Naive B cell (primary cell): ENCODE results near the gene CFAP74. TPM values are rescaled to one million over a fixed set of nuclear protein-coding genes. Genes with fewer than 3 reads are reported as not detected.

ENCODE experiments used
- ATAC-seq, 2 donors: fragments of 150-1000 bp; cut with Tn5 transposase; 2 replicates each; pipeline ENCODE4 v1.10.0; 2021; ENCODE audit warnings: low read depth in 2 of 2, mild to moderate bottlenecking in 2 of 2, moderate library complexity in 2 of 2
- DNase-seq: peaks from one replicate; pipeline ENCODE4 v3.0.0; 2022
- H3K27ac Mint-ChIP-seq, 6 donors: one replicate each; pipeline ENCODE4 v1.8.0; 2020 to 2022; ENCODE audit warnings: mild to moderate bottlenecking in 6 of 6, mixed read lengths in 6 of 6, moderate library complexity in 5 of 6, inconsistent platforms in 2 of 6
- H3K27me3 Mint-ChIP-seq, 3 donors: one replicate each; pipeline ENCODE4 v1.8.0; 2021 to 2022; ENCODE audit warnings: mixed read lengths in 3 of 3, mild to moderate bottlenecking in 1 of 3
- H3K36me3 Mint-ChIP-seq, 2 donors: one replicate each; pipeline ENCODE4 v1.8.0; 2020 to 2022; ENCODE audit warnings: mixed read lengths in 2 of 2, inconsistent platforms in 1 of 2, mild to moderate bottlenecking in 1 of 2
- H3K4me1 Mint-ChIP-seq, 3 donors: one replicate each; pipeline ENCODE4 v1.8.0; 2020 to 2022; ENCODE audit warnings: mixed read lengths in 3 of 3, inconsistent platforms in 1 of 3, mild to moderate bottlenecking in 1 of 3, moderate library complexity in 1 of 3
- H3K4me3 Mint-ChIP-seq, 8 donors: one replicate each; pipeline ENCODE4 v1.8.0; 2020 to 2022; ENCODE audit warnings: mild to moderate bottlenecking in 8 of 8, mixed read lengths in 8 of 8, moderate library complexity in 8 of 8, inconsistent platforms in 2 of 8
- H3K9me3 Mint-ChIP-seq, 7 donors: one replicate each; pipeline ENCODE4 v1.8.0; 2020 to 2022; ENCODE audit warnings: mixed read lengths in 7 of 7, mild to moderate bottlenecking in 5 of 7, inconsistent platforms in 2 of 7, moderate library complexity in 1 of 7
- polyA plus RNA-seq, 6 donors: library from polyadenylated mRNA; unstranded; fragments of 300-500 nt; fragmentation: Illumina TruSeq; gene quantifications; one replicate each; pipeline ENCODE4 v1.2.3, GENCODE V29; 2021; ENCODE audit warnings: low read depth in 6 of 6

CFAP74 gene
- polyA plus RNA-seq, 6 donors from 2014 or later, result not detected

- H3K4me3 Mint-ChIP-seq, result peak overlapping the region in 1 of 8 donors; percentile 59
- peaks cover 4 to 18% (median 6%) of the 10 kb centered on the region in 3 donors for H3K4me1 Mint-ChIP-seq
- peaks cover 0 to 3% (median 0%) of the 10 kb centered on the region in 7 donors for H3K9me3 Mint-ChIP-seq
- H3K36me3 Mint-ChIP-seq, result peaks cover 0 to 7% of the 10 kb centered on the region in 2 donors
- DNase-seq (no peak), ATAC-seq (no peak)
- peak overlapping the region in 1 of 6 donors; percentile 47 for H3K27ac Mint-ChIP-seq
- H3K27me3 Mint-ChIP-seq, result peaks cover 23 to 67% (median 55%) of the 10 kb centered on the region in 3 donors
Measured at GRCh38 chr1:2022063-2022770, 18.6 kb upstream of the CFAP74 start.

GRCh38 chr1:2021550-2021949 is 18.0 kb upstream of the CFAP74 start:
- ATAC-seq, result no peak
- no peak overlapping the region for H3K4me3 Mint-ChIP-seq
- peaks cover 4 to 14% (median 6%) of the 10 kb centered on the region in 3 donors for H3K4me1 Mint-ChIP-seq
- no peak overlapping the region for H3K27ac Mint-ChIP-seq
- H3K36me3 Mint-ChIP-seq, result peaks cover 0 to 7% of the 10 kb centered on the region in 2 donors
- peaks cover 30 to 73% (median 62%) of the 10 kb centered on the region in 3 donors for H3K27me3 Mint-ChIP-seq
- peaks cover 0 to 3% (median 0%) of the 10 kb centered on the region in 7 donors for H3K9me3 Mint-ChIP-seq
- no peak for DNase-seq

GRCh38 chr1:2020310-2020655 is 16.7 kb upstream of the CFAP74 start:
- H3K27me3 Mint-ChIP-seq, result peaks cover 40 to 86% (median 74%) of the 10 kb centered on the region in 3 donors
- no peak overlapping the region for H3K27ac Mint-ChIP-seq
- H3K4me3 Mint-ChIP-seq, result peak overlapping the region in 3 of 8 donors; percentile 23 to 80 (median 32)
- H3K4me1 Mint-ChIP-seq, result peaks cover 4 to 12% (median 6%) of the 10 kb centered on the region in 3 donors
- ATAC-seq (no peak), DNase-seq (no peak)
- H3K9me3 Mint-ChIP-seq, result peaks cover 0 to 3% (median 0%) of the 10 kb centered on the region in 7 donors
- H3K36me3 Mint-ChIP-seq, result peaks cover 0 to 7% of the 10 kb centered on the region in 2 donors

GRCh38 chr1:2019571-2020309 is 16.2 kb upstream of the CFAP74 start:
- H3K36me3 Mint-ChIP-seq, result peaks cover 0 to 7% of the 10 kb centered on the region in 2 donors
- DNase-seq (no peak), ATAC-seq (peak; percentile 18 to 32)
- H3K4me3 Mint-ChIP-seq, result peak overlapping the region in 3 of 8 donors; percentile 23 to 80 (median 32)
- H3K27me3 Mint-ChIP-seq, result peaks cover 46 to 92% (median 79%) of the 10 kb centered on the region in 3 donors
- no peak overlapping the region for H3K27ac Mint-ChIP-seq
- peaks cover 4 to 12% (median 6%) of the 10 kb centered on the region in 3 donors for H3K4me1 Mint-ChIP-seq
- H3K9me3 Mint-ChIP-seq, result peaks cover 0 to 3% (median 0%) of the 10 kb centered on the region in 7 donors

- ATAC-seq, result peak; percentile 61 to 64
- Mint-ChIP-seq H3K4me1 (peaks cover 4 to 12% (median 6%) of the 10 kb centered on the region in 3 donors), H3K36me3 (peaks cover 0 to 7% of the 10 kb centered on the region in 2 donors), H3K4me3 (peak within 1 kb of the TSS; percentile 77 to 89 (median 84)), H3K27me3 (peaks cover 52 to 93% (median 78%) of the 10 kb centered on the region in 3 donors), H3K27ac (peak within 1 kb of the TSS in 1 of 6 donors; percentile 35), H3K9me3 (peaks cover 0 to 3% (median 0%) of the 10 kb centered on the region in 7 donors)
- DNase-seq, result no peak
Measured at GRCh38 chr1:2019172-2019543, 15.6 kb upstream of the CFAP74 start, which contains the start of gene GABRD. GABRD (plus strand) TSS chr1:2019345; CDS start chr1:2019424, 79 bp downstream.

- no peak for DNase-seq
- Mint-ChIP-seq H3K36me3 (peaks cover 0 to 7% of the 10 kb centered on the region in 2 donors), H3K4me1 (peaks cover 4 to 12% (median 6%) of the 10 kb centered on the region in 3 donors), H3K4me3 (peak overlapping the region; percentile 77 to 89 (median 84)), H3K27ac (peak overlapping the region in 2 of 6 donors; percentile 29 to 35), H3K27me3 (peaks cover 48 to 91% (median 71%) of the 10 kb centered on the region in 3 donors), H3K9me3 (peaks cover 0 to 3% (median 0%) of the 10 kb centered on the region in 7 donors)
- ATAC-seq, result no peak
Measured at GRCh38 chr1:2018217-2019171, 14.9 kb upstream of the CFAP74 start.

GRCh38 chr1:2016123-2016522 is 12.5 kb upstream of the CFAP74 start:
- H3K4me3 Mint-ChIP-seq, result peak overlapping the region in 3 of 8 donors; percentile 33 to 66 (median 66)
- peaks cover 0 to 7% of the 10 kb centered on the region in 2 donors for H3K36me3 Mint-ChIP-seq
- H3K27me3 Mint-ChIP-seq, result peaks cover 50 to 81% (median 55%) of the 10 kb centered on the region in 3 donors
- H3K9me3 Mint-ChIP-seq, result peaks cover 0 to 3% (median 0%) of the 10 kb centered on the region in 7 donors
- no peak for ATAC-seq
- DNase-seq, result no peak
- peak overlapping the region in 1 of 6 donors; percentile 53 for H3K27ac Mint-ChIP-seq
- peaks cover 4 to 11% (median 6%) of the 10 kb centered on the region in 3 donors for H3K4me1 Mint-ChIP-seq

GRCh38 chr1:2014741-2015735 is 11.5 kb upstream of the CFAP74 start:
- Mint-ChIP-seq H3K27me3 (peaks cover 44 to 72% (median 50%) of the 10 kb centered on the region in 3 donors), H3K36me3 (peaks cover 0 to 7% of the 10 kb centered on the region in 2 donors), H3K4me1 (peaks cover 4 to 7% (median 4%) of the 10 kb centered on the region in 3 donors), H3K4me3 (no peak overlapping the region), H3K27ac (peak overlapping the region in 1 of 6 donors; percentile 27), H3K9me3 (peaks cover 0 to 3% (median 0%) of the 10 kb centered on the region in 7 donors)
- DNase-seq (no peak), ATAC-seq (no peak)

GRCh38 chr1:2014181-2014580 is 10.6 kb upstream of the CFAP74 start:
- no peak overlapping the region for H3K4me3 Mint-ChIP-seq
- peaks cover 0 to 7% (median 4%) of the 10 kb centered on the region in 3 donors for H3K4me1 Mint-ChIP-seq
- ATAC-seq, result no peak
- DNase-seq, result no peak
- H3K36me3 Mint-ChIP-seq, result peaks cover 0 to 7% of the 10 kb centered on the region in 2 donors
- peaks cover 0 to 3% (median 0%) of the 10 kb centered on the region in 7 donors for H3K9me3 Mint-ChIP-seq
- peaks cover 41 to 74% (median 50%) of the 10 kb centered on the region in 3 donors for H3K27me3 Mint-ChIP-seq
- no peak overlapping the region for H3K27ac Mint-ChIP-seq

- Mint-ChIP-seq H3K4me1 (no peaks in the 10 kb centered on the region), H3K36me3 (no peaks in the 10 kb centered on the region), H3K4me3 (no peak overlapping the region), H3K9me3 (peaks cover 0 to 2% (median 0%) of the 10 kb centered on the region in 7 donors), H3K27me3 (peaks cover 12 to 60% (median 26%) of the 10 kb centered on the region in 3 donors), H3K27ac (no peak overlapping the region)
- DNase-seq, result no peak
- ATAC-seq, result no peak
Measured at GRCh38 chr1:2009101-2010053, 5.8 kb upstream of the CFAP74 start.

- no peak for DNase-seq
- no peak overlapping the region for H3K4me3 Mint-ChIP-seq
- no peak overlapping the region for H3K27ac Mint-ChIP-seq
- peaks cover 0 to 3% (median 0%) of the 10 kb centered on the region in 3 donors for H3K4me1 Mint-ChIP-seq
- H3K27me3 Mint-ChIP-seq, result peaks cover 30 to 65% (median 44%) of the 10 kb centered on the region in 3 donors
- peaks cover 0 to 2% (median 0%) of the 10 kb centered on the region in 7 donors for H3K9me3 Mint-ChIP-seq
- no peak for ATAC-seq
- H3K36me3 Mint-ChIP-seq, result no peaks in the 10 kb centered on the region
Measured at GRCh38 chr1:2004856-2005255, 1.3 kb upstream of the CFAP74 start.
